CD4-positive, alpha-beta T cell treated with Interleukin-15 for 1 hour (primary cell): Measurements from ENCODE around the gene DPM3.
A peak's percentile ranks its signal among the peaks of the same experiment; 100 is the strongest.
"Not testable (repeated sequence)": the region's sequence is repeated elsewhere in the genome, so short reads cannot be mapped to it uniquely, and the experiment has no call there.

Source experiments
- DNase-seq: peaks from one replicate; pipeline ENCODE4 v3.0.0-alpha.2; 2020

DPM3 gene, protein sequence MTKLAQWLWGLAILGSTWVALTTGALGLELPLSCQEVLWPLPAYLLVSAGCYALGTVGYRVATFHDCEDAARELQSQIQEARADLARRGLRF

DNA sequence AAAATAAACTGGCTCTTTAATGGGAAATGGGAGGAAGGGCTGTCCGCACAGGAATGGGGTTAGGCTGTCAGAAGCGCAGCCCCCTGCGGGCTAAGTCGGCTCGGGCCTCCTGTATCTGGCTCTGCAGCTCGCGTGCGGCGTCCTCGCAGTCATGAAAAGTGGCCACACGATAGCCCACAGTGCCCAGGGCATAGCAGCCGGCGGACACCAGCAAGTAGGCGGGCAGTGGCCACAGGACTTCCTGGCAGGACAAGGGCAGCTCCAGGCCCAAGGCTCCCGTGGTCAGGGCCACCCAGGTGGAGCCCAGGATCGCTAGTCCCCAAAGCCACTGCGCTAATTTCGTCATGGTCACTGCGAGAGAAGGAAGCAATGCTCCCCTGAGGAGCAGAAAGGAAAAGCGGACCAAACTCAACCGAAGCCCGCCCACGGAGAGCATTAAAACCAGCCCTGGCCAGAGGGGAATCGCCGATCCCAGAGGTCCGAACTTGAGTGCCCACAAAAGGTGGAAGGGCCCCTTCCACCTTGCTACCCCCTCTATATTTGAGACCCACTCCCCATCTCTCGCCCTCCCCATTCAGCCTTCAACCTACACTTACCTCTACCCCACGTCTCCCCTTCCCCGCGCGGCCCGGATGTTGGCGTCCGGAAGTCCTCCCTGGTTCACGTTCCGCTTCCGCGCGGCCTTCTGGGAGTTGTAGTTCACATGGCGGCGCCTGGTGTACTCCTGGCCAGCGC lies at the start of gene DPM3:
Gene DPM3, minus strand, starts transcription at position 637 of the 735 bp plus-strand sequence. Its CDS starts 291 bp downstream, at position 346.
- peak; percentile 87 for DNase-seq

DNA sequence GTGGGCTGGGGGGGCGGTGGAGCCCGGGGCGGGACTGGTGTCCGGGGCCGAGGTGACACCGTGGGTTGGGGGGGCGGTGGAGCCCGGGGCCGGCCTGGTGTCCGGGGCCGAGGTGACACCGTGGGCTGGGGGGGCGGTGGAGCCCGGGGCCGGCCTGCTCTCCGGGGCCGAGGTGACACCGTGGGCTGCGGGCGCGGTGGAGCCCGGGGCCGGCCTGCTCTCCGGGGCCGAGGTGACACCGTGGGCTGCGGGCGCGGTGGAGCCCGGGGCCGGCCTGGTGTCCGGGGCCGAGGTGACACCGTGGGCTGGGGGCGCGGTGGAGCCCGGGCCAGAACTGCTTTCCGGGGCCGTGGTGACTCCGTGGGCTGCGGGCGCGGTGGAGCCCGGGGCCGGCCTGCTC lies 49.6 kb upstream of the DPM3 start:
- not testable (repeated sequence) for DNase-seq

DNA sequence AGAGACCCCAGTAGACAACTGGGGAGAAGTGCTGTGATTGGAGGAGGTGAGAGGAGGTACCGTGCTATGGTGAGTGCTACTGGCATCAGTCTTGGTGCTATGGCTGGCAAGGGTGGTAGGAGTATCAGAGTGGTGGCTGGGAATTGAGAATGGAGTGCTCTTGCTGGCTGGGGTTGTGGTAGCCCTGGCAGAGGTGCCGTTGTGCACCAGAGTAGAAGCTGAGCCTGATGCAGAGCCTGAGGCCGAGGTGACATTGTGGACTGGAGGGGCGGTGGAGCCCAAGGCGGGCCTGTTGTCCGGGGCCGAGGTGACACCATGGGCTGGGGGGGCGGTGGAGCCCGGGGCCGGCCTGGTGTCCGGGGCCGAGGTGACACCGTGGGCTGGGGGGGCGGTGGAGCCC lies 47.9 kb upstream of the DPM3 start:
- no peak for DNase-seq

DNA sequence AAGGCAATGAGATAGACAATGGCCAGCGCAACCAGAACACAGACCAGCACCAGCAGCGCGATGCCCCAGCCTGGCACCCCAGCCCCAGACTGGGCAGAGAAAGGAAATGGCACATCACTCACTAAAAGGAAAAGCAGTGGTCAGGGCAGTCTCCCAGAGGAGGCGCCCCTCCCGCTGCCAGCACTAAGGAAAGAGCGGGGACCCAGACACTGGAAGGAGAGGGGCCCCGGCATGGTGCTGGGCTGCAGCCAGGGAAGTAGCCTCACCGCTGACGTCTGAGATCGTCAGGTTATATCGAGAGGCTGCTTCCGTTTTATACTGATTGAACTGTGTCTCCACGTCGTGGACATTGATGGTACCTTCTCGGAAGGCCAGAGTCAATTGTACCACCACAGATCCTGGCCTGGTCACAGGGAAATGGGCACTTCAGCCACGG lies 47.1 kb upstream of the DPM3 start:
- no peak for DNase-seq

DNA sequence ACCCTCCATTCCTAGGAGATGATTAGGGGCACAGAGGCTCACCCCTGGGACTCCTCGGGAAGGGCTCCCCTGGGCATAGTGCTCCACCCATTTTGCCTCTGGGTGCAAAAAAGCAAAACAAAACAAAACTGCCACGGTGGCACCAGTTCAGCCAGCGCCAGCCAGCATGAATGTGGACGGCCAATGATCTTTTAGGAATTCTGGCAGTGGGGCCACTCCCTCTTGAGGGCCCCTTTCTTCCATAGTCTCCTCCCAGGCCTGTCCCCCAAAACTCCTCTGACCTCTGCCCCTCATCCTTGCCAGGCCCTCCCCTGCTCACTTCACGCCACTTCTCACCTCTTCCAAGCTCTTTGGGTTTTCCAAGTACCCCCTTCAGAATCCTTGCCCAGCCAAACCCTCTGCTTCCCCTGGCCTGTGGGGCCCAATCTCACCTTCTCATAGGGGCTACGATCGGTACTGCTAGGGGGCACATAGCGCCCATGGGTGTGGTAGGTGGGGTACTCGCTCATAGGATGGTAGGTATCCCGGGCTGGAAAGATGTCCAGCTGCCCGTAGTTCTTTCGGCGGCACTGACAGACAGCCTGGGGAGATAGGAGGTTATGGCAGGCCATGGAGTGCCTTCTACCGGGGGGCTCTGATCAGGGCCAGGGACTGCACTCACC lies 46.6 kb upstream of the DPM3 start:
- no peak for DNase-seq

DNA sequence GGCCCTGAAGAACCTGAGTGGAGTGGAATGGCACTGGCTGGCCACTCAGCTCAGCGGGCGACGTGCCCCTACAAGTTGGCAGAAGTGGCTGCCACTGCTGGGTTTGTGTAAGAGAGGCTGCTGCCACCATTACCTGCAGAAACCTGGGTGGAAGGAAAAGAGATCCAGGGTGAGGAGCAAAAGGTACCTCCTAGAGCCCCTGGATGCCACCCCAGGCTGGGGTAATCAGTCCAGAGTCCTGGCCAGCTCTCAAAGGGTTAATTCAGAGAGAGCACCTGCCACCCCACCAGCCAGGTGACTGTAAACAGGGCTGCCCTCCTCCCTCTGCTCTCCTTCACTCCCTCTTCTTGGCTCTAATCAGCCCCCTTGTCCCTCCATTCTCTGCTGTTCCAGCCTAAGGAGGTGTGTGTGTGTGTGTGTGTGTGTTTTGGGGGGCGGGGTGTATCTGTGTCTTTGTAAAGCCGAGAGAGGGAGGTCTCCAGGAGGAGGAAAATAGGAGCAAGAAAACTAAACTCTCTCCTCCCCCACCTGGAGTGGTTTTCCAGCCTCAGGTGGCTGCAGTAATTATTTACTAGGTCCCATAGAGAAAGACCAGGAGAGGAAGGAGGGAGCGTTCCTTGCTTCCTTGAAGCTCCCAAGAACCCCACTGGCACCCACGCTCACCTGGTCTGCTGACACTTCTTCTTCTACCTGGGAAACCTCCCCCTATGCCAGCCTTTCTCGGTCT lies 45.9 kb upstream of the DPM3 start:
- DNase-seq: no peak

DNA sequence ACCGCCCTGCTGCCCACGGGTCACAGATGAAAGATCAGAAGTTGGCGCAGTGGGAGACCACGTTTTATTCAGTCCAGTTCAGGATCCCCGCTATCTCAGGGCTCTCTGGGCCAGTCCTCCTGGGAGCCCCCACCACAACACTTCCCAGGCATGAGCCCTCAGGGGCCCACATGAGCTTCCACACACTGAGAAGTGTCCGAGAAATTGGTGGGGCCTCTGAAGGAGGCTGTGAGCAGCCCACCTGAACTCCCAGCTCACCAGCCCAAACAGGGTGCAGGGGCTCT lies 45.4 kb upstream of the DPM3 start:
- DNase-seq: no peak

DNA sequence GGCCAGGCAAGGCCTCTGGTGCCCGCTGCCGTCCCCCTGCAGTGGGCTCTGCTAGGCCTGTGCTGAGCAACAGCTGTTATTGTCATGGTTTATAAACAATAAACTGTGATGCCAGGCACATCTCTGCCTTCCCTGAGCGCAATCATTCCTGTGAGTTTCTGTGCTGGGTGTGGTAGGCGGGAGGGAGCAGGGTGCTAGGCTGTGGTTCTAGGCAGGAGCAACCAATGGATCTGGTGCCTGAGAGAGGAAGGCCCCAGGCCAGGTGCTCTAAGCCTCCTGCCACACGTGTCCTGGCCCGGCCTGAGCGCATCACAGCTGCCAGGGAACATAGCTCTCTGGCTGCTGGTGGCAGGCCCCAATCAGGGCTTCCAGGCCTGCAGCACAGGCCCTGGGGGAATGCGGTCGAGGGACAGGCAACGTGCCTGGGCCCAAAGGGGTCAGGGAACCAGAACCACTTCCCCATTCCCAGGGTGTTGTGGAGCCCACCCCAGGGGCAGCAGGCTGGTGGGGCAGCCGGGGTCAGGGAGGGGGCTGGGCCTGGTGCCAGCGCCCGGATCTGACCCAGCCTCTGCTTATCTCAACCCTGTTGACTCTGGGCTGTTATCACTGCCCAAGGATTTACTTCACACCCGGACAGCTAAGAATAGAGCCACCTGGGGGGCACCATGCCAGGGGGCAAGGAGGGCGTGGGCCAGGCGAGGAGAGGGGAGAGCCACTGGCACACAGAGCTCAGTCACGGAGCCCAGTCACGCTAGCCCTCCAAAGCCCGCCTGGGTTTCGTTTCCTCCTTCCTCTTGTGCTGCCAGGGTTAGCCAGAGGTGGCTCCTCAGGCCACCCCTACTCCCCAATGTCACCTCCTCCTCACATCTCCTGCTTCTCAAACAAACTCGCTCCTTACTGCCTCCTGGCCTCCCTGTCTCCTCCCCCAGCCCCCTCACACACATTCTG lies 44.8 kb upstream of the DPM3 start:
- DNase-seq: peak; percentile 66

DNA sequence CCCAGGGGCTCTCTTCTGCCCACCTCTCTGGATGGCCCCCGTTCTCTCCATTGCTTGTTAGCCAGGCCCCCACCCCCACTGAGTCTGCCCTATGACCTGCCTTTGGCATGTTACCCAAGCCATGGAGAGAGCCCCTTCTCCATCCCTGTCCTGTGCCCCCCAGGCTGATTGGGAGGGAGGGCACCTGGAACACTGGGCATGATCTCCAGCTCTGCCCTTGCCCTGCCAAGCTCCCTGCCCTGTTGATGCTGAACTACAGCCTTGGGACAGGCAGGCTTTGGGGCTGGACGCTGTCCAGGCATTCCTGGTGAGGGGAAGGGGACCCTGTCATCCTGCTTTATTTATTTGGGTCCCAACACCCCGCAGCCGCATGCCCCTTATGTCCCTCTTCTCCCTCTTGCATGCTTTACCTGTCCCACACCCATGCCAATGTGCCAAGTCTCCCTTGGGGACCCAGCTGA lies 44.0 kb upstream of the DPM3 start:
- DNase-seq: no peak

DNA sequence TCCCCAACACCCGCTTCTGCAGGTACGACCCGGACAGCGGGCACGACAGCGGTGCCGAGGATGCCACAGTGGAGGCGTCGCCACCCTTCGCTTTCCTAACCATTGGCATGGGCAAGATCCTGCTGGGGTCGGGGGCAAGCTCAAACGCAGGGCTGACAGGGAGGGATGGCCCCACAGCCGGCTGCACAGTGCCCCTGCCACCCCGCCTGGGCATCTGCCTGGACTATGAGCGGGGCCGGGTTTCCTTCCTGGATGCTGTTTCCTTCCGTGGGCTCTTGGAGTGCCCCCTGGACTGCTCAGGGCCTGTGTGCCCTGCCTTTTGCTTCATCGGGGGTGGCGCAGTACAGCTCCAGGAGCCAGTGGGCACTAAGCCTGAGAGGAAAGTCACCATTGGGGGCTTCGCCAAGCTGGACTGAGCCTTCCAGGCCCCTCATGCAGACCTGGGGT lies 43.5 kb upstream of the DPM3 start:
- no peak for DNase-seq

DNA sequence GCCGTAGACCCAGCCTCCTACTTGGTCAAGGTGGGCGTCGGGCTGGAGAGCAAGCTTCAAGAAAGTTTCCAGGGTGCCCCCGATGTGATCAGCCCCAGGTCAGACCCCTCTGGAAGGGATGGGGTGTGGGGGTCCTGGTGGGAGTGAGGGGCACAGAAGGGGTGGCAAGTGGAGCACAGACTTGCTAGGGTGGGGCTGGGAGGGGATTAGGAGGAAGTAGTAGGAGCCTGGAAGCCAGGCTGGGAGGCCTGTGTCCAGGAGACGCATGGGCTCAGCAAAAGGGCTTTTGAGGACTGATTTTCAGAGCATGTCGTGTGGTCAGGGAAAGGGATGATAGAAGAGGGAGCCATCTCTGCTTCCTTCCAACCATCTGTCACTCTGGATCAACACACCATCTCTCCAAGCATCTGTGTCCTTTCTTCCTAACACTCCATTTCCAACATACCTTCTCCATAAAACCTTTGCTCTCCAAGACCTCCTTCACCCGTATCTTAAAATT lies 41.8 kb upstream of the DPM3 start:
- DNase-seq: no peak

DNA sequence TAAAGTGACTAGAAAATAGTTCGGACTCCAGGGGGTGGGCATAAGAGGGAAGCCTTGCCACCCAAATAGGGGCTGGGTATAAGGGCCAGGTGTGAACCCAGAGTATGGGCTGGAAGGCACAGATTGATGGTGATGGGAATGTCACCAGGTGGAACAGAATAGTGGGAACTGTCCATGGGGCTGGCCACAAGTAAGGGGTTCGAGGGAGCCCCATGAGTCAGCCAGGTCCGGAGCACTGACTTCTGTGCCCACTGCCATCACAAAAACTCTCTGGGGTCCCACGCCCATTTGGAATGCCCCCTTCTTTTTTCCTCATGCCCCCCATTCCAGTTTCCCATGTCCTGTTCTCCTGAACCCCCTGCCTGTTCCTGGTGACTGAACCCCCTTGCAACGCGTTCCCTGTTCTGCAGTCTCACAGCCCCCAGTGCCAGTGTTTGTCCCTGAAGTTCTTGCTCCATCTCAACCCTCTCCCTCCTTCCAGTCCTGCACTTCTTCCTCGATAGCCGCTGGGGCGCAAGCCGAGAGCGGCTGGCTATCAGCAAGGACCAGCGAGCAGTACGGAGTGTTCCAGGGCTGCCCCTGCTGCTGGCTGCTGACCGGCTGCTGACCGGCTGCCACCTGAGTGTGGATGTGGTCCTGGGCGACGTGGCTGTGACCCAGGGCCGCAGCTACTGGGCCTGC lies 41.2 kb upstream of the DPM3 start:
- DNase-seq: no peak

DNA sequence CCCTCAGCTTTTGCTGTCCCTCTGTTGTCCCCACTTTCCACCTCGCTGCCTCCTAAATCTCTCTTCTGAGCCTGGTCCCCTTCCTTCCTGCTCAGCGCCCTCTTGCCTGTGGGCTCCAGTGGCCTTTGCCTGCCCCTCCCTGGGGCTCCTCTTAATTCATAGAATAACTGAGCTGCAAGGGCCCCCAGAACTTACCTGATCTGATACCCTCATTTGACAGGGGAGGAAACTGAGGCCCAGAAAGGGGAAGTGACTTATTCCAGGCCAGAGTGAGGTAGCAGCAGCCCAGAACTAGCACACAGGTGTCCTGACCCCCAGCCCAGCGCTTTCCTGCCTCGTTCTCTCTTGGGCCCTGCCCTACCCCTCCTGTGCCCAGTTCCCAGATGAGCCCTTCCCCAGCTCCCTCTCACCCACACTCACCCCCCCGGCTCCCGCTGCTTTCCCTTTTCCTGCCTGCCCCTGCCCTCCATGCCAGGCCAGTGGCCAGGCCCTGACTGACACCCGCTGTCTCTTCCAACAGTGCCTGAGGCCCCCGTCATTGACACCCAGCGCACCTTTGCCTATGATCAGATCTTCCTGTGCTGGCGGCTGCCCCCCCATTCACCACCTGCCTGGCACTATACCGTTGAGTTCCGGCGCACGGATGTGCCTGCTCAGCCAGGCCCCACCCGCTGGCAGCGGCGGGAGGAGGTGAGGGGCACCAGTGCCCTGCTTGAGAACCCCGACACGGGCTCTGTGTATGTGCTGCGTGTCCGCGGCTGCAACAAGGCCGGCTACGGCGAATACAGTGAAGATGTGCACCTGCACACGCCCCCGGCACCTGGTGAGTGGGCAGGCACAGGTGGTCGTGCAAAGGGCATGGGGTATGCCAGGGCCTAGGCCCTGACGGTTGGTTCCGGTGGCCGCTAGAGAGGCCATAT lies 39.0 kb upstream of the DPM3 start:
- no peak for DNase-seq

DNA sequence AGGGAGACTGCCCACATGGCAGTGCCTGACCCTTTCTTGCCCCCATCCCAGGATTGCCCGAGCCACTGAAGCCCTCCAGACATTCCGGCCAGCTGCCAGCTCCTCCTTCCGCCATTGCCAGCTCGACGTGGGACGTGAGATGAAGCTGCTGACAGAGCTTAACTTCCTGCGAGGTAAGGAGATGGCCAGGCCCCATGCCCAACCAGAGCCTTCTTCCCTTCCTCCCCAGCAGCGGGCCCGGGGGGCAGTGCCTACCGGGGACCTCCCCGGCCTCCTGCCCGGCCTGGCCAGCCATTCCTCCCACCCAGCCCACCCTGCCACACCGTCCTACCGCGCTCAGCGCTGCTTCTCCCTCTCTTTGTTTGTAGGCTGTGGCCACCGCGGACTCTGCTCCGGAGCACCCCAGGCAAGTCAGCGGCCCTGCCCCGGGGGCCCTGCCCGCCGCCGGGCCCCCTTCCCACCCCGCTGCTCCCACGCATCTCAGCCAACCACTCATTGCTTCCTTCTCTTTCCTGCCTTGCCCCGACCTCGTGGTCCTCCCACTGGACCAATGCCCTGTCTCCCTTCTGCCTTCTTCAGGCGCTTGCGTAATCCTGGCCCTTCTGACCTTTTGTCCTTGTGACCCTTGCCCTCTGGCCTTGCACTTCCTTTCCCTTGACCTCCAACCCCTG lies 38.2 kb upstream of the DPM3 start:
- DNase-seq: no peak

DNA sequence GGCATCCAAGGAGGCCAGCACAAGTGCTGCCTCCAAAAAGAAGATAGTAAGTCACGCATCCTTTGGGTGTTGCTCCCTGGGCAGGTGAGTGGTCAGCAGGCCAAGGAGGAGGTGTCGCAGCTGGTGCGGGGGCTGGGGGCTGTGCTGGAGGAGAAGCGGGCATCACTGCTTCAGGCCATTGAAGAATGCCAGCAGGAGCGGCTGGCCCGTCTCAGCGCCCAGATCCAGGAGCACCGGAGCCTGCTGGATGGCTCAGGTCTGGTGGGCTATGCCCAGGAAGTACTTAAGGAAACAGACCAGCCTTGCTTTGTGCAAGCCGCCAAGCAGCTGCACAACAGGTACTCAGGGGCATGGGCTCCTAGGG lies 37.6 kb upstream of the DPM3 start:
- DNase-seq: no peak

DNA sequence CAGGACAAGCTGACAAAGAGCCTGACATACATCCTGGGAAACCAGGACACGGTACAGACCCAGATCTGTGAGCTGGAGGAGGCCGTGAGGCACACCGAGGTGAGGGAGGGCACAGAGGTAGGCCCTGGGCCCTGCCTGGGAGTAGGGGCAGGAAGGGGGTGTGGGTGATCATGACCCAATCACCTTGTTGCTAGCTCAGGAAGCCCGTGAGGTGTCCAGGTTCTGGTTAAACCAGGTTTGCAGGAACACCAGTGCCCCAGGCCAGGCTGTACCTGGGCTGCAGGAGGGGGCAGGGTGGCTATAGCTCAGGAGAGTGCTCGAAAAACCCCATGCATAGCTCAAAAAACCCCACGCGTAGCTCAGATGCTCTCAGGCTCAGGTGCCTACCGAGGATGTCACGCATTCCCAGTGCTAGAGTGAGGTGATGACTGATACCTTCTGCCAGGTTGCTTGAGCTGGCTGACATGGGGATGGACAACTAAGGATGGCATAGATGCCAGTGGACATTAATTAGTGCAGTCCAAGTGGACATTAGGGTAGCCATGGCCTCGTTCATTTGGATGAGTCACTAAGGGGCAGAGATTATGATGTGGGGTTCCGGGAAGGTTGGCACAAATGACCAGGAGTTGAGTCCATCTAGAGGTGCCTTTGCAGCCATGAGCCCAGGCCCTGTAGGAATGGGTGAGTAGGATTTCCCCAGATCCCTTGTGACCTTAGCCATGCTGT lies 37.0 kb upstream of the DPM3 start:
- DNase-seq: no peak

DNA sequence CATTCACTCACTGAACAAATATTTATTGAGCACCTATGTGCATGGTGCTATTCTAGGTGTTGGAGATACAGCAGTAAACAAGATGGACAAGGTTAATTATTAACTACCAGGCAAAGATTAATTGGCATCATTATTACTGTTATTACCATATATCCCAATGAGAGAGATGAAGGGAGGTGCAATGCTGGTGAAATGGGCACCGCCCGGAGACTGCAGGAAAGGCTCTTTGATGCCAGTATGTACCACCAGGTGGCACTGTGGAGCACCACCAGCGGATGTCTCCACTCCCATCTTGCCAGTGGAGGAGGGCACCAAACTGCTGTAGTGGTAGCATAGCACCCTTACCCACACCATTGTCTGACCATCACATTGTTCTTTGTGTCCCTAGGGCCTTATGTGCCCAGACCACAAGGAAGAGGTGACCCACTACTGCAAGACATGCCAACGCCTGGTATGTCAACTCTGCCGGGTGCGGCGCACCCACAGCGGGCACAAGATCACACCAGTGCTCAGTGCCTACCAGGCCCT lies 36.3 kb upstream of the DPM3 start:
- DNase-seq: peak; percentile 79

DNA sequence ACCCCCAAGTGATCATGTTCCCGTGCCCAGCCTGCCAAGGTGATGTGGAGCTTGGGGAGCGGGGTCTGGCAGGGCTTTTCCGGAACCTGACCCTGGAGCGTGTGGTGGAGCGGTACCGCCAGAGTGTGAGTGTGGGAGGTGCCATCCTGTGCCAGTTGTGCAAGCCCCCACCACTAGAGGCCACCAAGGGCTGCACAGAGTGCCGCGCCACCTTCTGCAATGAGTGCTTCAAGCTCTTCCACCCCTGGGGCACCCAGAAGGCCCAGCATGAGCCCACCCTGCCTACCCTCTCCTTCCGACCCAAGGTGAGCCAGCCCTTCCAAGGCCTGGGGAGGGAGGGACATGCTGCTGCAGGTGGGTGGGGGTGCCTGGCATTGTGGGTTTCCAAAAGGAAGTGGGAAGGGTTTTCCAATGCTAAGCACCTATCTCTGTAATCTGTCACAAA lies 35.6 kb upstream of the DPM3 start:
- no peak for DNase-seq

DNA sequence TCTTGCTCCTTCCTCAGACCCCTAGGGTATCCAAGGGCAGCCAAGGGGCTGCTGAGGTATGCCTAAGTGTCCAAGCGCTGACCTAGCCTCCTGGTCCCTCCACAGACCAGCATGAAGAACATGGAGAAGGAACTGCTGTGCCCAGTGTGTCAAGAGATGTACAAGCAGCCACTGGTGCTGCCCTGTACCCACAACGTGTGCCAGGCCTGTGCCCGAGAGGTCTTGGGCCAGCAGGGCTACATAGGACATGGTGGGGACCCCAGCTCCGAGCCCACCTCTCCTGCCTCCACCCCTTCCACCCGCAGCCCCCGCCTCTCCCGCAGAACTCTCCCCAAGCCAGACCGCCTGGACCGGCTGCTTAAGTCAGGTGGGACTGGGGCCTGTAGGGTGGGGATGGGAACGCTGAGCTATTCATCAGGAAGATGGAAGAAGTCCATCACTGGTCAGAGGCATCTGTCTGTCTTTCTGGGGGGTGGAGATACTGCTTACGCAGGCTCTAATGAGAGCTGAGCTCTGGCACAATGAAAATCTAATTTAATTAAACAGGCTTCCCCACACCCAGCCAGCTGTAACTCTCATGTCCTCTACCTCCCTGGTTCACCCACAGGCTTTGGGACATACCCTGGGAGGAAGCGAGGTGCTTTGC lies 35.1 kb upstream of the DPM3 start:
- no peak for DNase-seq
